SH-SY5Y (cell line): ENCODE data around the gene GALNT11.

Experiments used
- GATA2 ChIP-seq: IDR thresholded peaks from 2 replicates; pipeline ENCODE4 v1.6.1; 2011; ENCODE audit warnings: mild to moderate bottlenecking, low read depth, low read length
- GATA3 ChIP-seq: IDR thresholded peaks from 2 replicates; pipeline ENCODE4 v1.6.1; 2011; ENCODE audit warnings: low read depth, mild to moderate bottlenecking, low read length, moderate library complexity

GRCh38 chr7:152078025-152078424 is 52.6 kb downstream of the GALNT11 start:
- TF ChIP-seq GATA2 (no peak), GATA3 (no peak)
